PC-9 (cell line): ENCODE measurements around the gene CTBP2.

Experiments used
- EZH2 ChIP-seq: fragments of 200-600 bp; sonication (generic); IDR thresholded peaks from 2 replicates; pipeline ENCODE4 v1.8.0; 2017; ENCODE audit warnings: antibody characterized with exemption, low read depth
- TF ChIP-seq, protein P1 (sequence below): fragments of 200-600 bp; sonication (generic); conservative IDR thresholded peaks from 2 replicates; pipeline ENCODE4 v1.6.1; 2017; ENCODE audit warnings: mixed run types, antibody characterized with exemption, mild to moderate bottlenecking, moderate library complexity

DNA sequence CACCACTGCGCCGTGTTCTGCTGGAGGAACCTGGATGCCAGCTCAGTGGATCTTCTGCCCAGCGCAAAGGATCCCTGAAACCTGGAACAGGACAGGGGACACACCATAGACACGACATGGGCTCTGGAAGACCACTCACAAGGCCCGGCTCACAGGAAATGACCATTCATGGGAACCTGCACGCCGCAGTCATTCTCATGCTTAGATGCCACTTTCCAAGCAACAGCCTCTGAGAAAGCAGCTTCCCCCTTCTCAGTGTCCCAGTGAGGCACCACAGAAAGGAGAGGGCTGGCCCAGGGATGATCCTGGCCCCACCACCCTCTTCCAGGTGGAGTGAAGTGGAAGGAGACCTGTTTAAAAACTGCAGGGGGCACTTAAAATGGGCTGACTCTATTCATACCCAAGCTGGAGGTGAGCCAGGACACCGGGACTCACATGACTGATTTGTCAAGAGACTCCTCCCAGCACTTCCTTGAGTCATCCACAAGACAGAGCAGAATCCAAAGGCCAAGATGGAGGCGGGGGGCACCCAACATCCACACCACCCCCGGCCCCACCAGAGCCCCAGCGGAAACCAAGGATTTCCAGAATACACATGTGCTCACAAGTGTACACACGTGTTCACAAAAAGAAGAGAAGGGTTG lies 11.2 kb downstream of the CTBP2 start:
- TF ChIP-seq, protein P1, sequence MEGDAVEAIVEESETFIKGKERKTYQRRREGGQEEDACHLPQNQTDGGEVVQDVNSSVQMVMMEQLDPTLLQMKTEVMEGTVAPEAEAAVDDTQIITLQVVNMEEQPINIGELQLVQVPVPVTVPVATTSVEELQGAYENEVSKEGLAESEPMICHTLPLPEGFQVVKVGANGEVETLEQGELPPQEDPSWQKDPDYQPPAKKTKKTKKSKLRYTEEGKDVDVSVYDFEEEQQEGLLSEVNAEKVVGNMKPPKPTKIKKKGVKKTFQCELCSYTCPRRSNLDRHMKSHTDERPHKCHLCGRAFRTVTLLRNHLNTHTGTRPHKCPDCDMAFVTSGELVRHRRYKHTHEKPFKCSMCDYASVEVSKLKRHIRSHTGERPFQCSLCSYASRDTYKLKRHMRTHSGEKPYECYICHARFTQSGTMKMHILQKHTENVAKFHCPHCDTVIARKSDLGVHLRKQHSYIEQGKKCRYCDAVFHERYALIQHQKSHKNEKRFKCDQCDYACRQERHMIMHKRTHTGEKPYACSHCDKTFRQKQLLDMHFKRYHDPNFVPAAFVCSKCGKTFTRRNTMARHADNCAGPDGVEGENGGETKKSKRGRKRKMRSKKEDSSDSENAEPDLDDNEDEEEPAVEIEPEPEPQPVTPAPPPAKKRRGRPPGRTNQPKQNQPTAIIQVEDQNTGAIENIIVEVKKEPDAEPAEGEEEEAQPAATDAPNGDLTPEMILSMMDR: no peak
- no peak for TF ChIP-seq EZH2
